ENCODE measurements around the gene EDC3.

EDC3 gene

DNA sequence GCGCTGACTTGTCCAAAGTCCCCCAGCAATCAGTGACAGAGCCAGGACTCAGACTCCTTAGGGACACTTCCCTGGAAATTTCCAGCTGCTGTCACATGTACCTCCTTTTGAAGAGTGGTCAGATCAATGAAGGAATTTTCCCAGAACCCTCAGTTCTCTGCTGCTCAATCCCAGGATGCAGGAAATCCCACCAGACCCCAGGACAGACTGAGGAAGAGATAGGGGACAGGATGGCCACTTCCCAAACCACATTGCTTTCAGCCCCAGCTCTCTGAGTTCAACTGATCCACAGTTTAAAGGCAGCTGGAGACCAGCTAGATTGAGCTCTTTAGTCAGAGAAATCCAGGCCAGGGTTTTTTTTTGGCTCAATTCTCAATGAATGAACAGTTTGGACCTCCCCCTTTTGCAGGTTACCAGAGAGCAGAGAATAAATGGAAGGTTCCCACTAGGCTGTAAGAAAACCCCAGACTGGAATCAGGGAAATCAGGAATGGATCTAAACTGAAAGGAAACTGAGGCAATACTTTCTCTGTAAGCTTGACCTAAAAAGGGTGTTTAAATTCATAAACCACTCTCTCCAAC is 28.0 kb upstream of the EDC3 start:
- Mint-ChIP-seq H3K27me3 (peaks cover 19% of the 10 kb centered on the region), H3K4me1 (ENCODE audit: low read depth) (peaks cover 11% of the 10 kb centered on the region), H3K4me3 (no peak overlapping the region), H3K27ac (no peak overlapping the region), H3K9me3 (no peaks in the 10 kb centered on the region), H3K36me3 (ENCODE audit: low read depth) (no peaks in the 10 kb centered on the region)

DNA sequence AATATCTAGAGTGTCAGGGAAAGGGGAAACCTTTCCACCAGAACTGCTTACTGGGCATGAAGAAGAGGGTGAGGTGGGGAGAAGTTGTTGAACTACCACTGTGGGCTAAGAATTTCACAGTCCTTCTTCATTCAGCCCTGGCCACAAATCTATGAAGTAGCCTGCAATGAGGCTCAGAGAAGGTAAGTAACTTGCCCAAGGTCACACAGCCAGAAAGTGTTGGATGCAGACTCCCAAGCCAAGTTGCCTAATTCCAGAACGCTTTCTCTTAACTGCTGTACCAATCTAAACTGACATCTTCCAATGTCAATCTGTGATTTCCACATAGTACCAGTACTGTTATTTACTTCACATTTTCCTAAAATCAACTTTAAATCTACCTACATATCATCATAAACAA is 27.4 kb upstream of the EDC3 start:
- Mint-ChIP-seq H3K4me3 (no peak overlapping the region), H3K4me1 (ENCODE audit: low read depth) (peaks cover 11% of the 10 kb centered on the region), H3K36me3 (ENCODE audit: low read depth) (no peaks in the 10 kb centered on the region), H3K27ac (no peak overlapping the region), H3K9me3 (no peaks in the 10 kb centered on the region), H3K27me3 (peaks cover 19% of the 10 kb centered on the region)

DNA sequence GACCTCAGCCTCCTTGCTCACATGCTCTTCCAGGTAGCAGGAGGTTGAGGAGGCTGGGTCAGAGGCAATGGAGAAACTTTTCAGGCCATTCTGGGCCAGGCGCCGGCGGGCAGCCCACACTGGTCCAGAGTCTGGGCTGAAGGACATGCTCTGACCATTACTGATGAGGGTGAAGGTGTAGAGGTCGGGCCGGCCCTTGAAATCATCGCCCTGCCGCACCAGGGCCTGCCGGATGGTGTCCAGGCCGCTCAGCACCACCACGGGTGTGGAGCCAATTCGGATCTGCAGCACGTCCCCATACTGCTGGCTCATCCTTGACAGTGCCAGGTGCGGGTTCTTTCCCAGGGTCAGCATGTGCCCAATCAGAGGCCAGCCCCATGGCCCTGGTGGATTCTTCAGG is 26.8 kb upstream of the EDC3 start:
- Mint-ChIP-seq H3K4me3 (no peak overlapping the region), H3K9me3 (no peaks in the 10 kb centered on the region), H3K27ac (no peak overlapping the region), H3K27me3 (peaks cover 15% of the 10 kb centered on the region), H3K36me3 (ENCODE audit: low read depth) (no peaks in the 10 kb centered on the region), H3K4me1 (ENCODE audit: low read depth) (peaks cover 11% of the 10 kb centered on the region)

DNA sequence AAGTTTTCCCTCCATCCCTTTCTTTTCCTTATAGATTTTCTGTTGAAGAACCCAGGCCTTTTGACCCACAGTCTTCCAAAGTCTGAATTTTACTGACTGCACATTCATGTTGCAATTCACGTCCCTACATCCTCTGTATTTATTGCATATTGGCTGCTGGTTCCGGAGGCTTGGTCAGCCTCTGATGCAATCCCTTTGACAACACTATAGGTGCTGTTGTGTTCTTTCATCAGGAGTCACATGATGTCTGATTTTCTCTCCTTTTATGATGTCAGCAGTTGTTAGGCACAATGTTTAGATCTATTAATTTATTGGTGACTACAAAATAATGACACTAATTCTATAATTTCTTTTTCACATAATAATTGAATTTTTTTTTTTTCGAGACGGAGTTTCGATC is 20.8 kb upstream of the EDC3 start:
- H3K4me1 Mint-ChIP-seq (ENCODE audit: low read depth): no peaks in the 10 kb centered on the region
- no peaks in the 10 kb centered on the region for H3K27me3 Mint-ChIP-seq
- no peak overlapping the region for H3K4me3 Mint-ChIP-seq
- H3K9me3 Mint-ChIP-seq: no peaks in the 10 kb centered on the region
- H3K27ac Mint-ChIP-seq: no peak overlapping the region
- H3K36me3 Mint-ChIP-seq (ENCODE audit: low read depth): no peaks in the 10 kb centered on the region

DNA sequence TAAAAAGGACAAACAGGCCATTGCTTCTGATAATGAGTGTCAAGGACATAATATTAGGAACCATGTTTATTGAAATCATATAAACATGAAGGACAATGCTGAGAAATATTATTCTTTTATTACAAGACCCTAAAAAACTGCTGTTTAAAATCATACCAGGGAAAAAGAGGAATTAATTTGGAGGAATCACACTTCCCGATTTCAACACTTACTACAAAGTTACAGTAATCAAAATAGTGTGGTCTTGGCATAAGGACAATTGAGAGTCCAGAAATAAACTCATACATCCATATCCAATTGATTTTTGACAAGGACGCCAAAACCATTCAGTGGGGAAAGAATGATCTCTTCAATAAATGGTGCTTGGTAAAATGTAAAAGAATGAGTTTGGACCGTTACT is 16.5 kb upstream of the EDC3 start:
- Mint-ChIP-seq H3K27ac (no peak overlapping the region), H3K4me1 (ENCODE audit: low read depth) (peaks cover 5% of the 10 kb centered on the region), H3K4me3 (no peak overlapping the region), H3K36me3 (ENCODE audit: low read depth) (no peaks in the 10 kb centered on the region), H3K9me3 (no peaks in the 10 kb centered on the region), H3K27me3 (peaks cover 7% of the 10 kb centered on the region)

DNA sequence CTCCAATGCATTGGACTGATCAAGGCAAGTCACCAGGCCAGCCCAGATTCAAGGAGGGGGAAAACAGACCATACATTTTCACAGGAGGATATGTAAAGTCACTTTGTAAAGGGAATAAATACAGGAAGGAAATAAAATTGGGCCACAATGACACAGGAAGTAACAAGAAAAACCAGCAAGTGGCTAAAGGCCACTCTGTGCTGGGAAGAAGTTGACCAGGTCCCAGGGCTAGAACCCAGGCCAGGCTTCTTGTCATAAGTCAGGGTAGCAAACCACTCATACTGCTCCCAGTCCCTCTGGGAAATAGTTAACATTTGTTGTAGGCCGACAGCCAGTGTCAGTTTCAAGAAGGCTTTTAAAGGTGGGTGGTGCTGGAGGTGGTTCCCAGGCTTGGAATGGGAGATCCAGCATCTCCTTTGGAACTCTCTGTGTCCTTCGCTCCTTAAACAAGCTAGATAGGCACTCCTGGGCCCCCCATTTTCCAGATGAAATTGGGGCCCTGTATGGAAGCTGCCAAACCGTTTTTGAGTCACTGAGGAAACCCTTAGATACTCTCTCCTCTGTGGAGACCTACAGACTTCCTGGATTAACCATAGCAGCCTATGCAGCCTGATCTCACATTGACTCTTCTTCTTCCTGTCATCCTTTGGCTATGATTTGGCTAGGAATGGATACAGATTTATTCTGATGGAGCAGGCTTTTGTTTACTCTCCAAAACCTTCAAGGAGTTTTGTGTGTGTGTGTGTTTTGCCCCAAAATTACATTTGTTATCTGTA is 14.7 kb upstream of the EDC3 start:
- H3K27me3 Mint-ChIP-seq: peaks cover 18% of the 10 kb centered on the region
- H3K36me3 Mint-ChIP-seq (ENCODE audit: low read depth): no peaks in the 10 kb centered on the region
- H3K4me1 Mint-ChIP-seq (ENCODE audit: low read depth): peaks cover 5% of the 10 kb centered on the region
- no peaks in the 10 kb centered on the region for H3K9me3 Mint-ChIP-seq
- H3K27ac Mint-ChIP-seq: peak overlapping the region; percentile 28
- no peak overlapping the region for H3K4me3 Mint-ChIP-seq

DNA sequence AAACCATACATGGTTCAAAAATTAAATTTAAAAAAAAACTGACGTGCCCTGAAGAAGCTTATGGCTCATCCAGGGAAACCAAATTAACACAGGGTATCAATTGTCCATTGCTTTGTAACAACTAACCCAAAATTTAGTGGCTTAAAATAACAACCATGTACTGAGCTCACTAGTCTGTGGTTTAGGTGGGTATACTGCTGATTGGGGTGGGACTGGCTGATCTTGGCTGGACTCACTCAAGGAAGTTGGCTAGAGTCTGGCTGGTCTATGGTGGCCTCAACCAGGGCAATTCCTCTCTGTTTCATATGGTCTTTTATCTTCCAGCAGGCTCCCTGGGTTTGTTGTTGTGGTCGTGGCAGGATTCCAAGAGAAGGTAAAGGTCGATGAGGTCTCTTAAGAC is 14.1 kb upstream of the EDC3 start:
- Mint-ChIP-seq H3K9me3 (no peaks in the 10 kb centered on the region), H3K4me3 (no peak overlapping the region), H3K27me3 (peaks cover 18% of the 10 kb centered on the region), H3K27ac (peak overlapping the region; percentile 28), H3K4me1 (ENCODE audit: low read depth) (peaks cover 5% of the 10 kb centered on the region), H3K36me3 (ENCODE audit: low read depth) (no peaks in the 10 kb centered on the region)

DNA sequence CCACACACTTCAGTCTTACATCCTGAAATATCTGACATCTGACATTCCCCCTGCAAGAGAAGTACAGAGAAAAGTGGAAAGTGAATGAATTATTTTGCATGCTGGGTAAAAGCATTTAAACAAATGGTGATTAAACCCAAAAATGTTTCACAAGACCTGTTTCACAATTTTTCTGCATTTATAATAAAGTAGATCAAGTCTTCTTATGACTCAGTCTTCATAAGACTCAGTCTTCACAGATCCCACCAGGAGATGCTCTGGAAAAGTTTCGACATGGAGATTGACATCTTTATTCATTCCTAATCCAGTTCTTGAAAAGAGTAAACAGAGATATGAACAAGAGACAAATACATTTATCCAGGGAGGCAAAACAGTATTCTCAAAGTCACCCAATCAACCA is 13.2 kb upstream of the EDC3 start:
- Mint-ChIP-seq H3K27me3 (peaks cover 18% of the 10 kb centered on the region), H3K4me3 (no peak overlapping the region), H3K27ac (no peak overlapping the region), H3K9me3 (no peaks in the 10 kb centered on the region), H3K36me3 (ENCODE audit: low read depth) (no peaks in the 10 kb centered on the region), H3K4me1 (ENCODE audit: low read depth) (peaks cover 5% of the 10 kb centered on the region)

DNA sequence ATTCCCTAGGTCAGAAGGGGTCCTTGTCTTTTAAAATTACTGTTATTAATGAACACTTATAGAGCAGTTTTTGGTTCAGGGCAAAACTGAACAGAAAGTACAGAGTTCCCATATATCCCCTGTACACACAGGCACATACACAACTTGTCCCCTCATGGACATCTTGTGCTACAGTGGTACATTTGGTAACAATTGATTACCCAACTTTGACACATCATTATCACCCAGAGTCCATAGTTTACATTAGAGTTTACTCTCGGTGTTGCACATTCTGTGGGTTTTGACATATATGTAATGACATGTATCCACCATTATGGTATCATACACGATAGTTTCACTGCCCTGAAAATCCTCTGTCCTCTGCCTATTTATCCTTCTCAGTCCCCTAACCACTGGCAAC is 984 bp upstream of the EDC3 start:
- Mint-ChIP-seq H3K27me3 (peaks cover 4% of the 10 kb centered on the region), H3K27ac (peak overlapping the region; percentile 99), H3K4me1 (ENCODE audit: low read depth) (peaks cover 42% of the 10 kb centered on the region), H3K9me3 (no peaks in the 10 kb centered on the region), H3K36me3 (ENCODE audit: low read depth) (peaks cover 11% of the 10 kb centered on the region), H3K4me3 (peak overlapping the region; percentile 99)

DNA sequence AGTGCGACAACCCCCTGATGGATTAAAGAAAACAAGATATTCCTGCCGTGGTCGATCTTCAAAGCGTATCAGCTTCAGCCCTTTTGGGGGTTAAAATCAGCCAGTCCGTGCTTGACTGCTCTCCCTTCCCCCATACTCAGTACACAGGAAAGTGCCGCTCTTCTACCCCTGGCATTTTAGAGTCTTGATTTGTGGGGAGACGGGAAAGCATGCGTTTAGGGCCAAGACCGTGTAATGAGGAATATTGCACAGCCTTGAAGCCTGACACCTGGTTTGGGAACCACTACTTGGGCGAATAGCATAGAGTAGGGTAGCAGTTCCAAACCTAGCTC is 540 bp upstream of the EDC3 start:
- Mint-ChIP-seq H3K27me3 (no peaks in the 10 kb centered on the region), H3K4me1 (ENCODE audit: low read depth) (peaks cover 42% of the 10 kb centered on the region)

DNA sequence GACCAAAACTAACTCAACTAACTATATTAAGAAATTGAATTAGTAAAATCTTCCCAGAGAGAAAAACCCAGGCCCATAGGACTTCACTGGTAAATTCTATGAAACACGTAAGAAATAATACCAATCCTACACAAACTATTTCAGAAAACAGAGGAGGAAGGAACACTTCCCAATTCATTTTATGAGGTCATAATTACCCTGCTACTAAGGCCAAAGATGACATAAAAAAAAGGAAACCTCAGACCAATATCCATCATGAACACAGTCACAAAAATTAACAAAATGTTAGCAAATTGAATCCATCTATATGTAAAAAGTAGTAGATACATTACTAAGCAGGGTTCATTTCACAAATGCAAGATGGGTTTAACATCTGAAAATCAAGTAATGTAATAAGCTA is 3.5 kb downstream of the EDC3 start:
- H3K36me3 Mint-ChIP-seq (ENCODE audit: low read depth): peaks cover 24% of the 10 kb centered on the region
- peaks cover 42% of the 10 kb centered on the region for H3K4me1 Mint-ChIP-seq (ENCODE audit: low read depth)
- no peak overlapping the region for H3K4me3 Mint-ChIP-seq
- no peaks in the 10 kb centered on the region for H3K9me3 Mint-ChIP-seq
- H3K27ac Mint-ChIP-seq: no peak overlapping the region
- H3K27me3 Mint-ChIP-seq: no peaks in the 10 kb centered on the region

More for the DNA sequence above, 540 bp upstream of the EDC3 start:
- H3K9me3 Mint-ChIP-seq: no peaks in the 10 kb centered on the region
- peaks cover 11% of the 10 kb centered on the region for H3K36me3 Mint-ChIP-seq (ENCODE audit: low read depth)
- H3K4me3 Mint-ChIP-seq: peak overlapping the region; percentile 99
- peak overlapping the region; percentile 99 for H3K27ac Mint-ChIP-seq

DNA sequence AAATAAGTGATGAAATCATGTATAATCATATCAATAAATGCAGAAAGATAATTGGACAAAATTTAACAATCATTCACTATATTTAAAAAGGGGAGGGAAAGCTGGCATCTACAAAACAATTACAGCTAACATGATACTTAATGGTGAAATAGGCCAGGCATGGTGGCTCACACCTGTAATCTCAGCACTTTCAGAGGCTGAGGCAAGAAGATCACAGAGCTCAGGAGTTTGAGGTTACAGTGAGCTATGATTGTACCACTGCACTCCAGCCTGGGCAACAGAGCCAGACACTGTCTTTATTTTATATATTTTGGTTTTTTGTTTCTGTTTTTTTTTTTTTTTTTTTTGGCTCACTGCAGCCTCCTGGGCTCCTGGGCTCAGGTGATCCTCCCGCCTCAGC is 12.1 kb downstream of the EDC3 start:
- H3K9me3 Mint-ChIP-seq: peaks cover 7% of the 10 kb centered on the region
- no peak overlapping the region for H3K4me3 Mint-ChIP-seq
- H3K36me3 Mint-ChIP-seq (ENCODE audit: low read depth): peaks cover 44% of the 10 kb centered on the region
- peaks cover 24% of the 10 kb centered on the region for H3K4me1 Mint-ChIP-seq (ENCODE audit: low read depth)
- H3K27ac Mint-ChIP-seq: no peak overlapping the region
- no peaks in the 10 kb centered on the region for H3K27me3 Mint-ChIP-seq

DNA sequence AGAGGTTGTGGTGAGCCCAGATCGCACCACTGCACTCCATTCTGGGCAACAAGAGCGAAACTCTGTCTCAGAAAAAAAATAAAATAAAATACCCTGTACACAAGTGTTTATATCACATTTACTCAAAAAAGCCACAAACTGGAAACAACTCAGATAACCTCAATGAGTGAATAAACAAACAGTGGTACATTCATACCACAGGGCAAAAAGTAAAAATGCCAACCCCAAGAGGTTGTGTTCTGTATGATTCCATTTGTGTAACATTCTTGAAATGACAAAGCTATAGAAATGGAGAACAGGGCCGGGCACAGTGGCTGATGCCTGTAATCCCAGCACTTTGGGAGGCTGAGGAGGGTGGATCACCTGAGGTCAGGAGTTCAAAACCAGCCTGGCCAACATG is 12.9 kb downstream of the EDC3 start:
- H3K27ac Mint-ChIP-seq: no peak overlapping the region
- peaks cover 25% of the 10 kb centered on the region for H3K4me1 Mint-ChIP-seq (ENCODE audit: low read depth)
- no peaks in the 10 kb centered on the region for H3K27me3 Mint-ChIP-seq
- H3K36me3 Mint-ChIP-seq (ENCODE audit: low read depth): peaks cover 44% of the 10 kb centered on the region
- no peak overlapping the region for H3K4me3 Mint-ChIP-seq
- H3K9me3 Mint-ChIP-seq: peaks cover 7% of the 10 kb centered on the region

DNA sequence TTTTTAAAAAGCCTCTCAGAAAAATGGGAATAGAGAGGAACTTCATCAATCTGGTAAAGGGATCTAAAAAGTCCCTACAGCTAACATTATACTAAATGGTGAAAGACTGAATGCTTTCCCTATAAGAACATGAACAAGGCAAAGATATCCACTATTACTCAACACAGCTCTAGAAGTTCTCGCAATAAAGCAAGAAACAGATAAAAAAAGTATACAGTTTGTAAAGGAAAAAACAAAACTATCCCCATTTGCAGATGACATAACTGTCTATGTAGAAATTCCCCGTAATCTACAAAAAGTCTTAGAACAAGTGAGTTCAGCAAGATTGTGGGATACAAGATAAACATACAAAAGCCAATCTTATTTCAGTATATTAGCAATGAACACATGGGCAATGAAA is 15.4 kb downstream of the EDC3 start:
- peaks cover 33% of the 10 kb centered on the region for H3K4me1 Mint-ChIP-seq (ENCODE audit: low read depth)
- H3K9me3 Mint-ChIP-seq: peaks cover 7% of the 10 kb centered on the region
- H3K27me3 Mint-ChIP-seq: no peaks in the 10 kb centered on the region
- peaks cover 35% of the 10 kb centered on the region for H3K36me3 Mint-ChIP-seq (ENCODE audit: low read depth)
- no peak overlapping the region for H3K4me3 Mint-ChIP-seq
- no peak overlapping the region for H3K27ac Mint-ChIP-seq

DNA sequence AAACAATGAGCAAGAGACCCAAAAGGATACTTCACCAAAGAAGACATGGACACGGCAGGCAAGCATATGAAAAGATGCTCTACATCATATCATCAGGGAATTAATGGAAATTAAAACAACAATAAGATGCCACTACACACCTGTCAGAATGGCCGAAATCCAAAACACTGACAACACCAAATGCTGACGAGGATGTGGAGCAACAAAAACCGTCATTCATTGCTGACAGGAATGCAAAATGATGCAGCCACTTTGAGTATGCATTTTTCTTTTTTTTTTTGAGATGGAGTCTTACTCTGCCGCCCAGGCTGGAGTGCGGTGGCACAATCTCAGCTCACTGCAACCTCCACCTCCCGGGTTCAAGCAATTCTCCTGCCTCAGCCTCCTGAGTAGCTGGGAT is 19.0 kb downstream of the EDC3 start:
- Mint-ChIP-seq H3K9me3 (no peaks in the 10 kb centered on the region), H3K4me3 (no peak overlapping the region), H3K27ac (no peak overlapping the region), H3K36me3 (ENCODE audit: low read depth) (peaks cover 37% of the 10 kb centered on the region), H3K4me1 (ENCODE audit: low read depth) (peaks cover 25% of the 10 kb centered on the region), H3K27me3 (no peaks in the 10 kb centered on the region)

DNA sequence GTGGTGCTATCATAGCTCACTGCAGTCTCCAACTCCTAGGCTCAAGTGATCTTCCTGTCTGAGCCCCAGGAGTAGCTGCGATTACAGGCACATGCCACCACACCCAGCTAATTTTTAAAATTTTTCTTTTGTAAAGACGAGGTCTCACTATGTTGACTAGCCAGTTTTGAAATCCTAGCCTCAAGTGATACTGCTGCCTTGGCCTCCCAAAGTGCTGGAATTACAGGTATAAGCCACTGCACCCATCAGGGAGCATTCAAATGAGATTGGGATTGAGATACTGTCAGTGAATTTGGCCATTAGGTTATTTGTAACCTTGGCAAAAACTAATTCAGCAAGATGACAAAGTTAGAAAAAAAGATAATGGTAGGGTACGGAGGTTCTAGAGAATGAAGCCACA is 21.7 kb downstream of the EDC3 start:
- Mint-ChIP-seq H3K27me3 (no peaks in the 10 kb centered on the region), H3K27ac (no peak overlapping the region), H3K9me3 (no peaks in the 10 kb centered on the region), H3K4me3 (no peak overlapping the region), H3K36me3 (ENCODE audit: low read depth) (peaks cover 32% of the 10 kb centered on the region), H3K4me1 (ENCODE audit: low read depth) (peaks cover 10% of the 10 kb centered on the region)
